Hepatic stellate cell (primary cell): ENCODE data around the gene TSPAN33.
"Not testable (repeated sequence)": the region's sequence is repeated elsewhere in the genome, so short reads cannot be mapped to it uniquely, and the experiment has no call there.

Experiments
- DNase-seq: peaks from one replicate; pipeline ENCODE4 v3.0.0; 2011; ENCODE audit warnings: low spot score

The TSPAN33 gene

GRCh38 chr7:129170441-129171021 is 26.0 kb downstream of the TSPAN33 start:
- DNase-seq: no peak

DNA sequence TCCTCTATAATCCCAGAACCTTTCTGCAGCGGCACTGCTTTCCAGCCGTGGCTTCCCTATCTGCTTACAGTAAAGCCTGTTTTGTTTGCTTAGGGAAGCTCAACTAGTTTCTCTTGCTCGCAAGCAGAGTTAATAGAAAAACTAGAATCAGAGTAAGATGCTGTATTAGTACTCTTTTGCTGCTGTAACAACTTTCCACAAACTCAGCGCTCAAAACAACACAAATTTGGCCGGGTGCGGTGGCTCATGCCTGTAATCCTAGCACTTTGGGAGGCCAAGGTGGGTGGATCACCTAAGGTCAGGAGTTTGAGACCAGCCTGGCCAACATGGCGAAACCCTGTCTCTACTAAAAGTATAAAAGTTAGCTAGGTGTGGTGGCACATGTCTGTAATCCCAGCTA is 29.4 kb downstream of the TSPAN33 start:
- not testable (repeated sequence) for DNase-seq

- DNase-seq: no peak
Observed at GRCh38 chr7:129176916-129177710, 32.6 kb downstream of the TSPAN33 start.

DNA sequence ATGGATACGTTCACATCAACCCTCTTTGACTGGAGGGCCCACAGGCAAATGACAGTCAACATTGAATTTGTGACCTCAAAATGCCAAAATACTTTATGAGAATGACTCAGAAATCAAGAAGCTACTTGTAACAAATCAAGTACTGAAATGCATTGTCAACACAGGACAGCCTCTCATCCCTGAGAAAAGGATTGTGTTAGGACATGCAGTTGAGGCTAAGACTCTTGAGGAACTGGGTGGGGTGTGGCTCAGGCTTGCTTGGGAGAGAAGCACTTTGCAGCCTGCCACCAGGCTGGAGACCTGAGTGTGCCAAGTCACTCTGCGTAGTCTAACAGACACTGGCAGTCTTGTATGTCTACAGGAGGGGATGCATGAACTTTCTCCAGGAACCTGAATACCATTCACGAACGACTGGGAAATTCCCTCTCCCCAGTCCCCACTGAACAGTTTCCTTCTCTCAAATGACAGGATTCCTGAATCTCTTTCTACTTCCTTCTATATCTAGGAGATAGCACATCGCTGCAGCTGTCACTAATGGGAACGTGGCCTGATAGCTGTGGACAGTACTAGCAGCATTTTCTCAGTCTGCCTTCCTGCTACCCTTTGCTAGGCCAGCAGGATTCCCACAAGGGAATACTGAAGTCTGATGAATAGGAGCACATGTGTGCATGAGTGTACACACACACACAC is 40.6 kb downstream of the TSPAN33 start:
- DNase-seq: no peak

DNA sequence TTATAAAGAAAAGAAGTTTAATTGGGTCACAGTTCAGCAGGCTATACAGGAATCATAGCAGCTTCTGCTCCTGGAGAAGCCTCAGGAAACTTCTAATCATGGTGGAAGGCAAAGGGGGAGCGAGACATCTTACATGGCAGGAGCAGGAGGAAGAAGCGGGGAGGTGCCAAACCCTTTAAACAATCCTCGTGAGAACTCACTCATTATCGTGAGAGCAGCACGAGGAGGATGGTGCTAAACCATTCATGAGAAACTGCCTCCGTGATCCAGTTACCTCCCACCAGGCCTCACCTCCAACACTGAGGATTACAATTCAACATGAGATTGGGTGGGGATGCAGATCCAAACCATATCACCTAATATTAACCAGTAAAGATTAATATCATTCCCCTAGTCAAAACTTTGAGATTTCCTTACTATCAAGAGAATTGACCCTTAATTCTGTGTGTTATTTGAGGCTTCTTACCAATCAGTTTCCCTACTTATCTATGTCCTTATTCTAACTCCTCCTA is 42.3 kb downstream of the TSPAN33 start:
- no peak for DNase-seq

DNA sequence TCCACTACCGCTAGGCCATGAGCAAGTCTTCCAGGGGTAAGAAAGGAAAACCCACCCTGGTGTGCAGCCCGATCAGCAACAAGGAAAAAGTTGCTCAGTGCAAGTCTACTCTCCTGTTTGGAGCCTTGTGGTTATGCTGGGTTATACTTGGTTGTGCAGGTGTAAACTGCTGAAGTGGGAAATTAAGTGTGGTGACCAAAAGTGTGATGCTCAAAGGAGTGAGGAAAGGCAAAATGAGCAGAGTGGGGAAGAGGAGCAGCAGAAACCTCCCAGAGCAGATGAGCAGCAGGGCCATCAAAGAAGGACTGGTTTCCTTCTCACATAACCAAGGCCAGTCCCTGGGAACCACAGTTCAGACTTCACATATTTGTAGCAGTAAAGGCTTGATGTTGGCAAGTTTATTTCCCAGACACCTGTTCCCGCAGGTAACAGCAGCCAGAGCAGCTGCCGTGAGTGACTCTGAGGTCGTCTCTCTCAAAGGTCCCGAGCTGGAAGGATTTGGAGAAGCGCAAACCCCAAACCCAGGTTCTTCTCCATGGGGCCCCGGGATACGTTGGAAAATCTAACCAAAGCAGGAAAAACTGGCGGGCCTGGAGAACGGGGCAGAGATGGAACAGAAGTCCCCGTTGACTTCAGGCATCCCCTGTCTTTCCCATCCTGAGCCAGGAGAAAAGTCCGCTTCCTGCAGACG is 43.3 kb downstream of the TSPAN33 start:
- DNase-seq: no peak

- peak; percentile 50 for DNase-seq
Observed at GRCh38 chr7:129188372-129188891, 43.9 kb downstream of the TSPAN33 start, which contains the start of gene SMO. Gene SMO, plus strand, starts transcription at chr7:129188633. Its CDS starts 519 bp downstream, at chr7:129189152.

- DNase-seq: no peak
Observed at GRCh38 chr7:129188892-129189660, 44.6 kb downstream of the TSPAN33 start.

DNA sequence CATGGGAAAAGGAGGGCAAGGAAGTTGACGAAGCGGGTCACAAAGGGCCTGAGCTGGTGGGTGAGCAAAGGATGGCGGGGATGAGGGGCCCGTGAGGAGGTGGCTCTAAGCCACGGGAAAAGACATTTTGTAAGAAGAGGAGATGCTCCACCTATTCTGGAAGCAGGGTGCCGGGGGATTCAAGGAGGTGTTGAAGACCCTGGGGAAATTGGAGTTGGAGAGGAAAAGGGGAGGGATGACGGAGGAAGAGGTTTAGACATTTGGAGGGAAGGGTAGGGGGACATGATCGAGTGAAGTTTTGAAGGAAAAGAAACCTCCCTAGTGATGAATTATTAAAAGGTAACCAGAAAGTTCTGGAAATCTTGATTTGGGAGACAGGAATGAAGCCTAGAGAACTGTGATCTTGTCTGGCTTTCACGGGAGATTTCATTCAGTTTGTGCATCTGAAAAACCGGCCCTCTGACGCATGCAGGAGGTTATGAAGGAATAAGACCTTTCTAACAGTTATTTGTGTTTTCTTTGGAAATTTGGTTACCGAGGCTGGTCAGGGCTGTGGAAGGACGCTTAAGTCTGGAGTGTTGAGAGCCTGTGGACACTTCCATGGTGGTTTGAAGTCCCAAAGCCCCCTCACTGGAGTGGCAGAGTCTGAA is 45.3 kb downstream of the TSPAN33 start:
- no peak for DNase-seq

DNA sequence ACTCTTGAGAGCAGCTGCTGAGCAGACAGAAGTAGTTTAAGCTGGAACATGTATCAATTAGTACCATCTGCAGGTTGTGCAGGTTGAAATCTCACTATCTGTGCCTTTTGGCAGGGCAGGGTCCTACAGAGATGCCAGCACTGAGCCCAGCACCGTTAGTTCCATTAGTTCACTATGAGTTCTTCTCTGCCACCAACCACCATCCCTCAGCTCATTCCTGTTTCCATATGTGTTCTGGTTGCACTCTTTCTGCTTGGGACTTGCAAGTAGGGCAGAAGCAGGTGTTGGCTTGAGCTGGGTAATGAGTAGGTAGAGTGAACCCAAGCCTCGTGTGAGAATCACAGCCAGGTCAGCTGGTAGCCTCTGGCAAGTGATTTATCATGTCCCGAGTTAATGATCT is 46.8 kb downstream of the TSPAN33 start:
- DNase-seq: no peak

- no peak for DNase-seq
Observed at GRCh38 chr7:129193892-129194291, 49.4 kb downstream of the TSPAN33 start.

GRCh38 chr7:129197771-129198170 is 53.3 kb downstream of the TSPAN33 start:
- DNase-seq: no peak

GRCh38 chr7:129199406-129199805 is 54.9 kb downstream of the TSPAN33 start:
- no peak for DNase-seq

- DNase-seq: no peak
Observed at GRCh38 chr7:129202058-129202777, 57.7 kb downstream of the TSPAN33 start.

- DNase-seq: no peak
Observed at GRCh38 chr7:129203050-129203741, 58.7 kb downstream of the TSPAN33 start.

GRCh38 chr7:129205126-129205818 is 60.8 kb downstream of the TSPAN33 start:
- DNase-seq: no peak

DNA sequence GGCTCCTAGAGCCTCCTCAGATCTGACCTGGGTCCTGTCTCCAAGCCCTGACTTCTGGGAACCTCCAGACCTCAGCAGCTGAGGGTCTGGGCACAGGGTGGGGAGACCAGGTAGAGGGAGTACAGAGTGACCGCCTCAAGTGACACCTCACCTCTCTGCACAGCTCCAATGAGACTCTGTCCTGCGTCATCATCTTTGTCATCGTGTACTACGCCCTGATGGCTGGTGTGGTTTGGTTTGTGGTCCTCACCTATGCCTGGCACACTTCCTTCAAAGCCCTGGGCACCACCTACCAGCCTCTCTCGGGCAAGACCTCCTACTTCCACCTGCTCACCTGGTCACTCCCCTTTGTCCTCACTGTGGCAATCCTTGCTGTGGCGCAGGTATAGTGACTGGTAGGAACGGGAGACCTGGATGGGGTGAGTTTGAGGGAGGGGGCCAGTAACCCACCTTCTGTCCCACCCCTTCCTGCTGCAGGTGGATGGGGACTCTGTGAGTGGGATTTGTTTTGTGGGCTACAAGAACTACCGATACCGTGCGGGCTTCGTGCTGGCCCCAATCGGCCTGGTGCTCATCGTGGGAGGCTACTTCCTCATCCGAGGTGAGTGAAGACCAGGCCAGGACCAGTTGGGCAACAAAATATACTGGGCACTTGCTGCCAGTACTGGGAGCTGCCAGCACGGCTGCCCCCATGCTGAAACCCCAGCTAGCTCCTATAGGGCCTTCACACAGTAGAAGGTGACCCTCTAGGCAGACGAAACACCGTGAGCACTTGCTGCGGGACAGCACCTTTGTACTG is 61.7 kb downstream of the TSPAN33 start:
- DNase-seq: no peak

DNA sequence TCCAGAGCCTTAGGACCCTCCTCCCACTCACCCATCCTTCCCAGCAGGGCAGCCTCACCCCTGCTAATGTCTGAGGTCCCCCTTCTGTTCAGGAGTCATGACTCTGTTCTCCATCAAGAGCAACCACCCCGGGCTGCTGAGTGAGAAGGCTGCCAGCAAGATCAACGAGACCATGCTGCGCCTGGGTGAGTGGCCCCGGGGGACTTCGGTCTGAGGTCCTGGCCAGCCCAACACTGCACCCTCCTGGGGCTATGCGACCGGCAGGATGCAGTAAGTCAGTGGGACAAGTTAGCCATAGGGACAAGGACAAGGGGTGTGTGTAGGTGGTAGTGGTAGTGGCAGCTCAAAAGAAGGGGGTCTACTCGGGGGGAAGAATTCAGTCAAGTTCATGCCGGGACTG is 64.2 kb downstream of the TSPAN33 start:
- no peak for DNase-seq
